DMS 273 (cell line): ENCODE data around the gene VPS33B.

Source experiments
- DNase-seq: peaks from one replicate; lab custom pipeline; 2025; ENCODE audit not compliant: unreplicated experiment; lab: John Stamatoyannopoulos, UW

Gene VPS33B

DNA sequence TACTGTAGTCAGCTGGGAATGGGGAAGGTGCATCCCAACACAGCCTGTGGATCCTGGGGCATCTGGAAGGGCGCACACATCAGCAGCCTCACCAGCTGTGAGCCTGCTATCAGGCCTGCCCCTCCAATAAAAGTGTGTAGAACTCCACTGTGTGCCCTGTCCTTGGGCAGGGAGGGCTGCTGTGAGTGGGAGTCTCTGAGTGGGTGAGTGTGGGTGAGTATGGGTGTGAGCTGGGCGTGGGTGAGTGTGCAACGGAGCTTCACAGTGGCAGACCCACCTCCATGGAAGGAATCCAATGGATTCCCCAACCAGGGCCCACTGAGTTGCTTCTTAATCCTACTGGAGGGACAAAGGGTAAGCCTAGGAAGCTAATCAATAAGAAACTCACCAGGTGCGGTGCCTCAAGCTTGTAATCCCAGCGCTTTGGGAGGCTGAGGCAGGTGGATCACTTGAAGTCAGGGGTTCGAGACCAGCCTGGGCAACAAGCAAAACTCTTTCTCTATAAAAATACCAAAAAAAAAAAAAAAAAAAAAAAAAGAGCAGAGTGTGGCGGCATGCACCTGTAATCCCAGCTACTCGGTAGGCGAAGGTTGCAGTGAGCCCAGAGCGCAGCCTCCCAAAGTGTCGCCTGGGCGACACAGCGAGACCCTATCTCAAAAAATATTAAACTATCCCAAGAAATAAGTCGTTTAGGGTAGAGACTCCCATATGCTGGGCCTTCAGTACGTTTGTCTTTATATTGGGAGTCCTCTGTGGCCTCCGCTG is 68.3 kb downstream of the VPS33B start:
- DNase-seq = no peak

DNA sequence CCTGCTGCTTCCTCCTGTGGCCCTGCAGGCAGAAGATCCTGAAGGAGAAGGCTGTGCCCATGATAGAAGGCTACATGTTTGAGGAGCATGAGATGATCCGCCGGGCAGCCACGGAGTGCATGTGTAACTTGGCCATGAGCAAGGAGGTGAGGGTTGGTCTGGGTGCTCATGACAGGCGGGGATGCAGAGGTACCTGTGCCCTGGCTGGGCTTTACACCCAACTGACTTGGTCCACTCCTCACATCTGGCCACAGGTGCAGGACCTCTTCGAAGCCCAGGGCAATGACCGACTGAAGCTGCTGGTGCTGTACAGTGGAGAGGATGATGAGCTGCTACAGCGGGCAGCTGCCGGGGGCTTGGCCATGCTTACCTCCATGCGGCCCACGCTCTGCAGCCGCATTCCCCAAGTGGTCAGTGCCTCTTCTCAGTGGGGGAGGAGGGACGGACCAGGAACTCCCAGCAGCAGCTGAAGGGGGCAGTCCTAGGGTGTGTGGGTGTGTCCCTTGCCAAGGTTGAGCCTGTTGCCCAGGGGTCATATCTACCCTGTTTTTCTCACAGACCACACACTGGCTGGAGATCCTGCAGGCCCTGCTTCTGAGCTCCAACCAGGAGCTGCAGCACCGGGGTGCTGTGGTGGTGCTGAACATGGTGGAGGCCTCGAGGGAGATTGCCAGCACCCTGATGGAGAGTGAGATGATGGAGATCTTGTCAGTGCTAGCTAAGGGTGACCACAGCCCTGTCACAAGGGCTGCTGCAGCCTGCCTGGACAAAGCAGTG is 69.3 kb downstream of the VPS33B start:
- DNase-seq = no peak

DNA sequence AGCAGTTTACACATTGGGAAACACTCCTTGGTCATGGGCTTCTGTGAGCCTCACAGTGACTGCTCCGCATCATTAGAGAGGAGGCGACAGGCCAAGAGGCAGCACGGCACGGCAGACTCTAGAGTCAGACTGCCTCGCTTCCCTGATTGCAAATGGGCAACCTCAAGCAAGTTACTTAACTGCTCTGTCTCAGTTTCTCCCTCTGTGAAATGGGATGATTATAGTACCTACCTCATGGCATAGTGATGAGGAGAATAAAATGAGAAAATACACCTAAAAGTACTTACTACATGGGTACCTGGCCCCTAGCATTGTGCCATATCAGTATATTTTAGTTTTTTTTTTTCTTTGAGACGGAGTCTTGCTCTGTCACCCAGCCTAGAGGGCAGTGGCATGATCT is 71.7 kb downstream of the VPS33B start:
- no peak for DNase-seq

DNA sequence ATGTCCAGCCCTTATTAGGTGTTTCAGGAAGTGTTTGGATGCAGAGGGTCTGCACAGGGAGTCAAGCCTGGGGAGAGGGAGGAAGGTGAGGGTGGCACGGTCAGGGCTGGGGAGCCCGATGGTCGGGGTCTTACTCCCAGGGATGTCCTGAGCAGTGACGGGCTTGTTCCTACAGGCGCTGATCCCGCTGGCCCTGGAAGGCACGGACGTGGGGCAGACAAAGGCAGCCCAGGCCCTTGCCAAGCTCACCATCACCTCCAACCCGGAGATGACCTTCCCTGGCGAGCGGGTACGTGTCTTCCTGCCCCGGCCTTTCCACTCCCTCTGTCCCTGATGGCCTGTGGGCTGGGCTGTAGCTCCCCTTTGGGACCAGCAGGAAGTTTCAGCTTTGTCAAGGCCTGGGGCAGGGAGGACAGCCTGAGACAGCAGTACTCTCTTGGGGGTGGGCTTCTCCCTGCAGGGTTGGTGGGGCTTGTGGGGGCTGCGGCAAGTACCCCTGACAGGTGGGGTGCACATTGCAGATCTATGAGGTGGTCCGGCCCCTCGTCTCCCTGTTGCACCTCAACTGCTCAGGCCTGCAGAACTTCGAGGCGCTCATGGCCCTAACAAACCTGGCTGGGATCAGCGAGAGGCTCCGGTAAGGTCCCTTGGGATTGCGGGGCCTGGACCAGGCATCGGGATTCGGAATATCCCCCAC is 72.3 kb downstream of the VPS33B start:
- no peak for DNase-seq
